GM21737 (cell line): ENCODE data around the gene PPP1R9B.
A peak's percentile ranks its signal among the peaks of the same experiment; 100 is the strongest.

ENCODE experiments used
- ATAC-seq: cut with Tn5 transposase; IDR thresholded peaks from one replicate; pipeline ENCODE4 v1.9.1; 2021; ENCODE audit warnings: mild to moderate bottlenecking, moderate library complexity; ENCODE audit not compliant: unreplicated experiment

PPP1R9B gene

GRCh38 chr17:50161911-50162288 lies 11.4 kb upstream of the PPP1R9B start:
- ATAC-seq, result no peak

GRCh38 chr17:50161023-50161910 lies 10.8 kb upstream of the PPP1R9B start:
- peak; percentile 87 for ATAC-seq

GRCh38 chr17:50157891-50158290 lies 7.4 kb upstream of the PPP1R9B start:
- ATAC-seq, result no peak

- ATAC-seq, result no peak
These were observed 4.8 kb upstream of the PPP1R9B start for GRCh38 chr17:50155115-50155819.

GRCh38 chr17:50154604-50155003 lies 4.1 kb upstream of the PPP1R9B start:
- ATAC-seq, result no peak

- ATAC-seq, result no peak
These were observed 3.4 kb upstream of the PPP1R9B start for GRCh38 chr17:50153650-50154575.

GRCh38 chr17:50152736-50153135 lies 2.3 kb upstream of the PPP1R9B start:
- ATAC-seq, result no peak

- no peak for ATAC-seq
These were observed 1.6 kb upstream of the PPP1R9B start for GRCh38 chr17:50151937-50152547.

- no peak for ATAC-seq
These were observed 812 bp upstream of the PPP1R9B start for GRCh38 chr17:50151041-50151936.

- no peak for ATAC-seq
These were observed 792 bp downstream of the PPP1R9B start for GRCh38 chr17:50149417-50150353.

GRCh38 chr17:50149091-50149416 lies 1.4 kb downstream of the PPP1R9B start:
- no peak for ATAC-seq

GRCh38 chr17:50148226-50149090 lies 2.0 kb downstream of the PPP1R9B start:
- ATAC-seq, result no peak

GRCh38 chr17:50147841-50148225 lies 2.6 kb downstream of the PPP1R9B start:
- ATAC-seq, result no peak

- ATAC-seq, result no peak
These were observed 3.4 kb downstream of the PPP1R9B start for GRCh38 chr17:50146927-50147665.

- ATAC-seq, result no peak
These were observed 4.1 kb downstream of the PPP1R9B start for GRCh38 chr17:50146230-50146926.

GRCh38 chr17:50145532-50146229 lies 4.8 kb downstream of the PPP1R9B start:
- ATAC-seq, result no peak
